ENCODE measurements around the gene GPR162. TPM values are rescaled to one million over a fixed set of nuclear protein-coding genes. Genes with fewer than 3 reads are reported as not detected.
A peak's percentile ranks its signal among the peaks of the same experiment; 100 is the strongest.

Gene GPR162
- total and polyA plus RNA-seq, 2 of the 4 experiments (the other 2 are of a cell fraction), result 2.9 to 6.0 TPM

DNA sequence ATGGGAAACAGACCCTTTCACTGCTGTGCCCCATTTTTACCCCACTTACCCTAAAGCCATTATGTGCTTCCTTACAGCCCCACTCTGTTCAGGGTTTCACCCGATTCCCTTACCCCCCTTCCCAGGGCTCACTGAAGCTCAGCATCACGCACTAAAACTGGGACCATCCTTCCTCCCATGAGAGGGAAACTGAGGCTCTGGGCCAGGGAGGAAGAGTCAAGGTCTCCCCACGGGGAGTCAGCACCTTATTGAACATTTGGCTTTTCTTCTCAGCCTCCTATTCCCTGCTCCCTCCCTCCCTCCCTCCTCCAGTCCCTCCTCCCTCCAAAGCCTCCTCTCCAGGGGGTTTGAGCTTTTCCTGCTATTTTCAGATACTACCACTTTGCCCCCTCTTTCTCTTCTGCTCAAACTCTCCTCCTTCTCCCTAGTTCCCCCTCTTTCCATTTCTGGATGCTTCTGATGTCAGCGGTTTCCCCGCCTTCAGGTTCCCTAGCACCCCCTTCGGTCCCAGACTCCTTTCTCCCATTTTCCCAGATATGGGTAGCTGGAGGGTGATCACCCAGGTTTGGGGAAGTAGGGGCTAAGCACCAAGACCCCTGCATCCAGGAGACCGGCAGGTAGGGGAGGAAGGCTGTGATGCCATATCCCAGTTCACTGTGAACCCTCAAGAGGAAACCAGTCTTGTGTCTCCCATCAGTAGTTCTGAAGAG is 960 bp downstream of the GPR162 start:
- Histone ChIP-seq H4K8ac (ENCODE audit: low read depth in 2 of 2, low read length in 2 of 2) (no peak overlapping the region), H3K9me3 (ENCODE audit: control insufficient read depth, insufficient read depth, low read length) (no peaks in the 10 kb centered on the region), H3K79me1 (ENCODE audit: low read depth in 1 of 2, low read length in 2 of 2) (peaks cover 0 to 26% of the 10 kb centered on the region in 2 experiments; a peak in 2 of 4 replicates), H3K27ac (ENCODE audit: insufficient read depth, low read length) (no peak overlapping the region), H3K9me1 (ENCODE audit: insufficient read depth, low read length) (peaks cover 5% of the 10 kb centered on the region), H3K9ac (ENCODE audit: low read depth, low read length) (no peak overlapping the region), H2BK15ac (ENCODE audit: low read depth, low read length) (no peak overlapping the region), H4K20me1 (ENCODE audit: insufficient read depth, low read length) (no peaks in the 10 kb centered on the region), H3K18ac (ENCODE audit: low read depth, low read length) (no peak overlapping the region), H2AFZ (replicated peaks; ENCODE audit: low read length, poor library complexity) (no peak overlapping the region), H3K4me1 (ENCODE audit: control insufficient read depth, insufficient read depth, low read length) (peaks cover 18% of the 10 kb centered on the region), H4K91ac (ENCODE audit: insufficient read depth, low read depth, low read length) (peak overlapping the region; percentile 1; the same call in 1 of the 2 replicates), H2BK120ac (ENCODE audit: low read depth, low read length) (no peak overlapping the region), H3K4ac (ENCODE audit: low read depth, low read length) (no peak overlapping the region), H3K36me3 (ENCODE audit: control insufficient read depth, insufficient read depth, low read length) (peaks cover 3% of the 10 kb centered on the region), H4K5ac (ENCODE audit: low read depth, low read length) (no peak overlapping the region), H3K4me2 (ENCODE audit: low read depth, low read length) (peak overlapping the region; percentile 86; the same call in 1 of the 2 replicates), H3K23ac (ENCODE audit: low read depth, low read length) (no peak overlapping the region), H2AK9ac (replicated peaks; ENCODE audit: low read depth, low read length, poor library complexity) (peak overlapping the region; percentile 94), H2BK5ac (ENCODE audit: low read depth, low read length, poor library complexity, severe bottlenecking) (no peak overlapping the region), H3K27me3 (ENCODE audit: control insufficient read depth, insufficient read depth, low read length) (peaks cover 2% of the 10 kb centered on the region; the same call in 1 of the 2 replicates), H2AK5ac (ENCODE audit: low read depth, low read length) (peak overlapping the region; percentile 28), H3K14ac (replicated peaks; ENCODE audit: low read depth, low read length) (no peak overlapping the region), H2BK20ac (ENCODE audit: low read depth, low read length) (no peak overlapping the region), H3K56ac (ENCODE audit: extremely low read depth, insufficient read depth, low read length) (no peak overlapping the region), H3K4me3 (ENCODE audit: insufficient read depth, low read depth, low read length) (no peak overlapping the region)
- intact Hi-C loops (cut with micrococcal nuclease), result no loop called here
- DNase-seq (no peak), ATAC-seq (ENCODE audit: low read depth) (no peak)
- TF ChIP-seq, protein P1, sequence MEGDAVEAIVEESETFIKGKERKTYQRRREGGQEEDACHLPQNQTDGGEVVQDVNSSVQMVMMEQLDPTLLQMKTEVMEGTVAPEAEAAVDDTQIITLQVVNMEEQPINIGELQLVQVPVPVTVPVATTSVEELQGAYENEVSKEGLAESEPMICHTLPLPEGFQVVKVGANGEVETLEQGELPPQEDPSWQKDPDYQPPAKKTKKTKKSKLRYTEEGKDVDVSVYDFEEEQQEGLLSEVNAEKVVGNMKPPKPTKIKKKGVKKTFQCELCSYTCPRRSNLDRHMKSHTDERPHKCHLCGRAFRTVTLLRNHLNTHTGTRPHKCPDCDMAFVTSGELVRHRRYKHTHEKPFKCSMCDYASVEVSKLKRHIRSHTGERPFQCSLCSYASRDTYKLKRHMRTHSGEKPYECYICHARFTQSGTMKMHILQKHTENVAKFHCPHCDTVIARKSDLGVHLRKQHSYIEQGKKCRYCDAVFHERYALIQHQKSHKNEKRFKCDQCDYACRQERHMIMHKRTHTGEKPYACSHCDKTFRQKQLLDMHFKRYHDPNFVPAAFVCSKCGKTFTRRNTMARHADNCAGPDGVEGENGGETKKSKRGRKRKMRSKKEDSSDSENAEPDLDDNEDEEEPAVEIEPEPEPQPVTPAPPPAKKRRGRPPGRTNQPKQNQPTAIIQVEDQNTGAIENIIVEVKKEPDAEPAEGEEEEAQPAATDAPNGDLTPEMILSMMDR (conservative IDR thresholded peaks at IDR 0.05; ENCODE audit: low read depth, low read length), result no peak
- no peak for TF ChIP-seq RCOR1 (IDR thresholded peaks at IDR 0.05; ENCODE audit: insufficient replicate concordance, low read length)
- TF ChIP-seq BHLHE40 (IDR thresholded peaks at IDR 0.05; ENCODE audit: low read depth, low read length), result no peak
- TF ChIP-seq NFE2L2 (IDR thresholded peaks at IDR 0.05; ENCODE audit: low read depth, low read length), result no peak
- TF ChIP-seq MXI1 (IDR thresholded peaks at IDR 0.05; ENCODE audit: borderline replicate concordance, low read depth, low read length), result no peak
- no peak for TF ChIP-seq FOS (IDR thresholded peaks at IDR 0.05; ENCODE audit: low read depth, low read length)
- no peak for TF ChIP-seq POLR2A (IDR thresholded peaks at IDR 0.05; ENCODE audit: low read depth, low read length)
- TF ChIP-seq RAD21 (IDR thresholded peaks at IDR 0.05; ENCODE audit: low read length), result no peak
- TF ChIP-seq CEBPB (IDR thresholded peaks at IDR 0.05; ENCODE audit: low read depth, low read length), result no peak
- TF ChIP-seq, protein P2, sequence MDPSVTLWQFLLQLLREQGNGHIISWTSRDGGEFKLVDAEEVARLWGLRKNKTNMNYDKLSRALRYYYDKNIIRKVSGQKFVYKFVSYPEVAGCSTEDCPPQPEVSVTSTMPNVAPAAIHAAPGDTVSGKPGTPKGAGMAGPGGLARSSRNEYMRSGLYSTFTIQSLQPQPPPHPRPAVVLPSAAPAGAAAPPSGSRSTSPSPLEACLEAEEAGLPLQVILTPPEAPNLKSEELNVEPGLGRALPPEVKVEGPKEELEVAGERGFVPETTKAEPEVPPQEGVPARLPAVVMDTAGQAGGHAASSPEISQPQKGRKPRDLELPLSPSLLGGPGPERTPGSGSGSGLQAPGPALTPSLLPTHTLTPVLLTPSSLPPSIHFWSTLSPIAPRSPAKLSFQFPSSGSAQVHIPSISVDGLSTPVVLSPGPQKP (IDR thresholded peaks at IDR 0.05; ENCODE audit: borderline replicate concordance, low read depth, low read length), result no peak
- no peak for TF ChIP-seq SMC3 (IDR thresholded peaks at IDR 0.05; ENCODE audit: low read depth, low read length)
- TF ChIP-seq MAFK (IDR thresholded peaks at IDR 0.05; ENCODE audit: low read depth, low read length), result no peak
- CTCF ChIA-PET, result no interaction called here
- in situ Hi-C loops (cut with MboI; ENCODE audit: low sequenced_read_pairs), result loop anchor here (10.0 kb wide), 1 partner anchor 208 kb away; no protein-coding TSS in a partner anchor
- no CpG with 5 or more reads among the region's 7 CpGs for WGBS, 2 experiments (ENCODE audit: extremely low coverage in 2 of 2, insufficient read length in 1 of 2)
- POLR2A ChIA-PET (ENCODE audit: unreplicated experiment), result interaction anchor here (0.7 to 1.1 kb wide), 2 partner anchors 56 to 69 kb away, joined by 3 to 5 read pairs; partner anchors contain the start of gene MLF2
- no TSS peak for BruUV-seq (replicated peaks)
- dilution Hi-C loops (cut with HindIII; ENCODE audit: low sequenced_read_pairs, unreplicated experiment), result no loop called here

Data from IMR-90 (cell line).